COLO668 (cell line): Measurements from ENCODE around the gene GNPTG.

Experiments
- DNase-seq: peaks from one replicate; lab custom pipeline; 2025; ENCODE audit not compliant: unreplicated experiment; lab: John Stamatoyannopoulos, UW

Gene GNPTG

GRCh38 chr16:1333149-1333812 lies 18.4 kb upstream of the GNPTG start, which contains the start of gene BAIAP3:
Gene BAIAP3 (plus strand): TSS chr16:1333645. CDS start chr16:1338550, 4,905 bp downstream.
- peak; percentile 65 for DNase-seq

- DNase-seq, result peak; percentile 28
These were observed 17.7 kb upstream of the GNPTG start for GRCh38 chr16:1333854-1334700.

GRCh38 chr16:1334739-1335138 lies 17.0 kb upstream of the GNPTG start:
- no peak for DNase-seq

GRCh38 chr16:1335211-1335971 lies 16.3 kb upstream of the GNPTG start:
- peak; percentile 75 for DNase-seq

- DNase-seq, result peak; percentile 42
These were observed 15.7 kb upstream of the GNPTG start for GRCh38 chr16:1335996-1336395.

GRCh38 chr16:1336619-1337018 lies 15.1 kb upstream of the GNPTG start:
- no peak for DNase-seq

GRCh38 chr16:1337486-1337885 lies 14.2 kb upstream of the GNPTG start:
- no peak for DNase-seq

- DNase-seq, result peak; percentile 90
These were observed 13.5 kb upstream of the GNPTG start for GRCh38 chr16:1338119-1338730.

- peak; percentile 19 for DNase-seq
These were observed 12.7 kb upstream of the GNPTG start for GRCh38 chr16:1338855-1339675.

GRCh38 chr16:1340730-1341494 lies 10.8 kb upstream of the GNPTG start:
- DNase-seq, result no peak

- DNase-seq, result peak; percentile 34
These were observed 10.0 kb upstream of the GNPTG start for GRCh38 chr16:1341495-1342420.

GRCh38 chr16:1342526-1343427 lies 9.0 kb upstream of the GNPTG start:
- peak; percentile 96 for DNase-seq

GRCh38 chr16:1343428-1344242 lies 8.1 kb upstream of the GNPTG start:
- no peak for DNase-seq

- no peak for DNase-seq
These were observed 7.2 kb upstream of the GNPTG start for GRCh38 chr16:1344499-1344898.

GRCh38 chr16:1345087-1345486 lies 6.6 kb upstream of the GNPTG start:
- no peak for DNase-seq

GRCh38 chr16:1345651-1346421 lies 5.9 kb upstream of the GNPTG start:
- no peak for DNase-seq
